ENCODE measurements around the gene NKAIN4. TPM values are rescaled to one million over a fixed set of nuclear protein-coding genes. Genes with fewer than 3 reads are reported as not detected.
A peak's percentile ranks its signal among the peaks of the same experiment; 100 is the strongest.

Gene NKAIN4
- total RNA-seq, 2 donors from 2014 or later: not detected

DNA sequence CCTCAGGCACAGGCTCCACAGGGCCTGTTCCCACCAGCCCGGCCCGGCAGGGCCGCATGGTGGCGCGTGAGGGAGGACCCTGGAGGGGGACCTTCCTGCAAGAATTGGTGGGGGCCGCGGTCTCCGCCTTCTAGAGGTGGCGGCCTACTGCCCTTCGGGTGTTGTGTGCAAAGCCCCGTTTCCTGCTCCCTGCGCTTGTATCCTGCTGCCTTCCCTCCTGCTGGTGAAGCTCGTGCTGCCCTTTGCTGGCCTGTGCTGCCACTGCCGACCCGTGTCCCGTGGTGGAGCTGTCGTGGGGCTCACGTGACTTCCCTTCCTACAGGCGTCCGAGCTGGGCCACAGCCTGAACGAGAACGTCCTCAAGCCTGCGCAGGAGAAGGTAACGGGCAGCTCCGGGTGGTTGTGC is 30.3 kb upstream of the NKAIN4 start:
- no peak overlapping the region for H3K4me3 Mint-ChIP-seq
- ATAC-seq (no peak), DNase-seq (ENCODE audit: low spot score) (no peak)
- H3K36me3 Mint-ChIP-seq: no peaks in the 10 kb centered on the region
- H3K9me3 Mint-ChIP-seq: no peaks in the 10 kb centered on the region
- no peaks in the 10 kb centered on the region for H3K27me3 Mint-ChIP-seq
- H3K27ac Mint-ChIP-seq: no peak overlapping the region
- H3K4me1 Mint-ChIP-seq (ENCODE audit: low read depth in 2 of 2): no peaks in the 10 kb centered on the region

DNA sequence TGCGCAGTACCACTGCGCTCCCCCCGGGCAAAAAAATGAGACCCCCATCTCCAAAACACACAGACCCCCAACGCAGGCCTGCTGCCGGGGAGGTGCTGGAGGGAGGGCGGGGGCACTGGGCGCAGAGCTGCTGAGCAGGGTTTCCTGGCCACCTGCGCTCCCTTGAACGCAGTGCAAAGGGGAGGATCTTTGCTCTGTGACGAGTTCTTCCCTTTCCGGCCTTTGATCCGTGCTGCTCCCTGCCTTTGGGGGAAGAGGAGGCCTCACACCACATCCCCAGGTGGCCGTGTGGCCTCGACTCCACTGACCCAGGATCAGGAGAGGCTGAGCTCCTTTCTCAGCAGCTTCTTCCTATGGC is 29.8 kb upstream of the NKAIN4 start:
- Mint-ChIP-seq H3K4me3 (no peak overlapping the region), H3K27ac (no peak overlapping the region)
- DNase-seq (ENCODE audit: low spot score): no peak

DNA sequence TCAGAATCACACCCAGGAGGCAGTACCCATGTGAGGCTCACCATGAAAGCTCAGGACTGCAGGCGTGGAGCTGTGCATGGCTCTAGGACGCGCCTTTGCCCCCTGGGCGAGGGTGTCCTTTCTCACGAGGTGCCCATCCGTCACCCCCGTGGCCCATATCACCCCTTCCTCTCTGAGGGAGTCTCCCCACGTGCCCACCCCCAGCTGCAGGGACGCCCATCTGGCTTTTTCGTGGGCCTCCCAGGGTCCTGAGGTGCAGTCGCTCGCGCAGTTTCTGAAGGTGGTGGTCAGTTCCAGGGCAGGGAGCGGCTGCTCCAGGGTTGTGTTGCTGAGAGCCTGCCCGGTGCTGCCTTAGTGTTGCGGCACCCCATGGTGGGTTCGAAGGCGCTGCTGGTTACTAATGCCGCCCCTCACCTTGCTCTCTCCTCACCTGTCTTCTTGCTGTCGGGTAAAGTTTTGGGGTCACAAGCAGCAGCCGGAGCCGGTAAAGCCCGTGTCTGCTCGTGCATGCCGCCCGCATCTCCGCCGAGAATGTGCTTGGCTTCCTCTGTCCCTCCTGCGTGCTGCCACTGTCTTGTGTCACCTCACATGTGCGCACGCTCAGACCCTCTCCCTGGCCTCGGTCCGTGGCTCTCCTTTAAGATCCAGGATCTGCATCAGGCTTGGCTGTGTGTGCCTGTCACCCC is 29.3 kb upstream of the NKAIN4 start:
- DNase-seq (ENCODE audit: low spot score): no peak
- Mint-ChIP-seq H3K27ac (no peak overlapping the region), H3K4me3 (no peak overlapping the region), H3K36me3 (no peaks in the 10 kb centered on the region), H3K9me3 (no peaks in the 10 kb centered on the region), H3K4me1 (ENCODE audit: low read depth in 2 of 2) (no peaks in the 10 kb centered on the region), H3K27me3 (no peaks in the 10 kb centered on the region)
- no peak for ATAC-seq

More for the DNA sequence above, 29.8 kb upstream of the NKAIN4 start:
- Mint-ChIP-seq H3K9me3 (no peaks in the 10 kb centered on the region), H3K27me3 (no peaks in the 10 kb centered on the region), H3K36me3 (no peaks in the 10 kb centered on the region), H3K4me1 (ENCODE audit: low read depth in 2 of 2) (no peaks in the 10 kb centered on the region)
- no peak for ATAC-seq

- Mint-ChIP-seq H3K27ac (no peak overlapping the region), H3K4me3 (no peak overlapping the region), H3K27me3 (no peaks in the 10 kb centered on the region), H3K9me3 (no peaks in the 10 kb centered on the region), H3K4me1 (ENCODE audit: low read depth in 2 of 2) (no peaks in the 10 kb centered on the region), H3K36me3 (no peaks in the 10 kb centered on the region)
- ATAC-seq: no peak
- DNase-seq (ENCODE audit: low spot score): no peak
Observed at GRCh38 chr20:63282946-63283345, 28.7 kb upstream of the NKAIN4 start.

DNA sequence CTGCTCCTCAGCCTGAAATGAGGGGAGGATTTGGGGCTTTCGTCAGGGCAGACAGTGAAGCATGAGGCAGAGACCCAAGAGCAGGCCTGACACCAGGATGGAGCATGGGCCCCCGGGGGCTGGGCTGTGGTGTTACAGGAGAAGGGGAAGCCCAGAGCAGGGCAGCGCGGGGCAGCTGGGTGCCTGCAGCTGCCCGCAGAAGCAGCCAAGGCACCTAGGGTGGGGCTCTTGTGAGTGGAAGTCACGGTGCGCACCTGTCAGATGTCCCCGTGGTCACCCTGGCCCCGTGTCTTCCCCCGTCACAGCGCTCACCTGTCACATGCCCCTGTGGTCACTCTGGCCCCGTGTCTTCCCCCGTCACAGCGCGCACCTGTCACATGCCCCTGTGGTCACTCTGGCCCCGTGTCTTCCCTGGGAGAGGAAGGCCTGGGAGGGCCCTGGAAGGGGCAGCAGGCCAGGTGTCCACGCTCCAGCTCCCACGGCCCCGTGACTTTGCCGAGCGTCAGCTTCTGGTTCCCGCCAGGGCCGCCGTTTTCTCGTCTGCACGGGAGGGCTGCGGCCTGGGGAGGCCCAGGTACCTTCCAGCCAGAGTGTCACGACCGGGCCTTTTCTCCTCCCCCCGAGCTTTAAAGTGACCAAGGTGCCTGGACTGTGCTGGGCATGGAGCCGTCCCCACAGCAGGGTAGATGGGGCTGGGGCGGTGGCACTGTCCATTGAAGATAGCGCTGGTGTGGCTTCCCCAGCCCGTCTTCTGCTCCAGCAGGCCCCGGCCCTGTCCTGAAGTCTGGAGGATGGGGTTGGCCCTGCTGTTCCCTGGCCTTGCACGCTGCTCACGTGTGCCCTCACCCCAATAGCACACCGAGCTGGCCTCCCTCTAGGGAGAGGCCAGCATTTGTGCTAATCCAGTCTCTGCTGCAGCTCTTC is 27.7 kb upstream of the NKAIN4 start:
- H3K27ac Mint-ChIP-seq: no peak overlapping the region
- no peak overlapping the region for H3K4me3 Mint-ChIP-seq
- ATAC-seq (no peak), DNase-seq (ENCODE audit: low spot score) (no peak)
- no peaks in the 10 kb centered on the region for H3K36me3 Mint-ChIP-seq
- H3K4me1 Mint-ChIP-seq (ENCODE audit: low read depth in 2 of 2): no peaks in the 10 kb centered on the region
- H3K27me3 Mint-ChIP-seq: no peaks in the 10 kb centered on the region
- H3K9me3 Mint-ChIP-seq: no peaks in the 10 kb centered on the region

- Mint-ChIP-seq H3K9me3 (no peaks in the 10 kb centered on the region), H3K36me3 (no peaks in the 10 kb centered on the region), H3K4me3 (no peak overlapping the region), H3K4me1 (ENCODE audit: low read depth in 2 of 2) (no peaks in the 10 kb centered on the region), H3K27ac (no peak overlapping the region), H3K27me3 (no peaks in the 10 kb centered on the region)
- DNase-seq (ENCODE audit: low spot score) (no peak), ATAC-seq (no peak)
Observed at GRCh38 chr20:63280929-63281545, 26.8 kb upstream of the NKAIN4 start.

DNA sequence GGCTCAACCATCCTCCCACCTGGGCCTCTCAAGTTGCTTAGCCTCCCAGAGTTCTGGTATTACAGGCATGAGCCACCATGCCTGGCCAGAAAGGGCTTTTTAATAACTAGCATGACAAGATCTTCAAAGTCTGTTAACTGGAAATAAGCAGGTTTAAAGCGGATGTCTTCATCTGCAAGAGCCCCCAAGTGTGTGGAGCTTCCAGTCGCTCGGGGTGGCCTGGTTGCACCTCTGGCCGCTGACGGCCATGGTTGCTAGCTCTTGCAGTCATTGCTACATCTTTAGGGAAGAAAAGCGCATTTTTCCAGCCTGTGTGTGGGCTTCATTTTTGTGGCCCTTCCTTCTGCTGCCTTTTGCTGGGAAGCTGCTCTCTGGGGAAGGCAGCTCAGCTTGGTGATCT is 26.1 kb upstream of the NKAIN4 start:
- no peak overlapping the region for H3K27ac Mint-ChIP-seq

GRCh38 chr20:63279931-63280330 is 25.7 kb upstream of the NKAIN4 start:
- peaks cover under 1 to 5% of the 10 kb centered on the region in 2 donors for H3K4me1 Mint-ChIP-seq (ENCODE audit: low read depth in 2 of 2)
- no peaks in the 10 kb centered on the region for H3K36me3 Mint-ChIP-seq
- ATAC-seq (no peak), DNase-seq (ENCODE audit: low spot score) (no peak)
- no peak overlapping the region for H3K27ac Mint-ChIP-seq
- H3K4me3 Mint-ChIP-seq: no peak overlapping the region
- H3K9me3 Mint-ChIP-seq: no peaks in the 10 kb centered on the region
- H3K27me3 Mint-ChIP-seq: no peaks in the 10 kb centered on the region

More for the DNA sequence above, 26.1 kb upstream of the NKAIN4 start:
- no peaks in the 10 kb centered on the region for H3K9me3 Mint-ChIP-seq
- DNase-seq (ENCODE audit: low spot score): no peak
- H3K27me3 Mint-ChIP-seq: no peaks in the 10 kb centered on the region
- peaks cover 0 to 1% of the 10 kb centered on the region in 2 donors for H3K4me1 Mint-ChIP-seq (ENCODE audit: low read depth in 2 of 2)
- ATAC-seq: no peak
- H3K36me3 Mint-ChIP-seq: no peaks in the 10 kb centered on the region
- no peak overlapping the region for H3K4me3 Mint-ChIP-seq

DNA sequence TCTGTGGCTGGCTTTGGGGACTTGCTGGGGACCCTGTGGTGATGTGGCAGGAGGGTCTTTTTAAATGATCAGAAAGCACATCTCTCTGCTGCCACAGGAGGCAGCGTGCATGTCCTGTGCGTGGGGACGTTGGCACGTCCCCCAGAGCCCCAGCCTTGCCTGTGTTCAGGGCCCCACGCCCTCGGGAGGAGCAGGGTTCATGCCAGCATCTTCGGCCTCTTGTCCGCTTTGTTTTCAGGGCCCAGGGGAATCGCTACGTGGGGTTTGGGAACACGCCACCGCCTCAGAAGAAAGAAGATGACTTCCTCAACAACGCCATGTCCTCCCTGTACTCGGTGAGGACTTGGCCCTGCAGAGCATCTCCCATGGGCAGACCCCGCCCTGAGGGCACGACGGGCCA is 24.4 kb upstream of the NKAIN4 start:
- DNase-seq (ENCODE audit: low spot score): no peak

GRCh38 chr20:63277466-63278272 is 23.4 kb upstream of the NKAIN4 start:
- DNase-seq (ENCODE audit: low spot score) (no peak), ATAC-seq (no peak)
- Mint-ChIP-seq H3K27me3 (no peaks in the 10 kb centered on the region), H3K36me3 (no peaks in the 10 kb centered on the region), H3K27ac (no peak overlapping the region), H3K9me3 (no peaks in the 10 kb centered on the region), H3K4me1 (ENCODE audit: low read depth in 2 of 2) (peaks cover 14 to 18% of the 10 kb centered on the region in 2 donors), H3K4me3 (no peak overlapping the region)

More for the DNA sequence above, 24.4 kb upstream of the NKAIN4 start:
- H3K36me3 Mint-ChIP-seq: no peaks in the 10 kb centered on the region
- no peak overlapping the region for H3K4me3 Mint-ChIP-seq
- ATAC-seq: no peak
- H3K27ac Mint-ChIP-seq: no peak overlapping the region
- H3K4me1 Mint-ChIP-seq (ENCODE audit: low read depth in 2 of 2): peaks cover 10 to 14% of the 10 kb centered on the region in 2 donors
- H3K9me3 Mint-ChIP-seq: no peaks in the 10 kb centered on the region
- no peaks in the 10 kb centered on the region for H3K27me3 Mint-ChIP-seq

- Mint-ChIP-seq H3K4me1 (ENCODE audit: low read depth in 2 of 2) (peaks cover 14 to 18% of the 10 kb centered on the region in 2 donors), H3K36me3 (no peaks in the 10 kb centered on the region), H3K27me3 (no peaks in the 10 kb centered on the region), H3K4me3 (no peak overlapping the region), H3K9me3 (no peaks in the 10 kb centered on the region), H3K27ac (no peak overlapping the region)
- no peak for DNase-seq (ENCODE audit: low spot score)
- ATAC-seq: no peak
Observed at GRCh38 chr20:63276956-63277355, 22.7 kb upstream of the NKAIN4 start.

GRCh38 chr20:63275825-63276224 is 21.6 kb upstream of the NKAIN4 start:
- no peaks in the 10 kb centered on the region for H3K27me3 Mint-ChIP-seq
- no peaks in the 10 kb centered on the region for H3K36me3 Mint-ChIP-seq
- H3K4me3 Mint-ChIP-seq: no peak overlapping the region
- H3K27ac Mint-ChIP-seq: no peak overlapping the region
- ATAC-seq (no peak), DNase-seq (ENCODE audit: low spot score) (no peak)
- peaks cover 18 to 20% of the 10 kb centered on the region in 2 donors for H3K4me1 Mint-ChIP-seq (ENCODE audit: low read depth in 2 of 2)
- H3K9me3 Mint-ChIP-seq: no peaks in the 10 kb centered on the region

GRCh38 chr20:63274381-63275228 is 20.3 kb upstream of the NKAIN4 start:
- peak overlapping the region; percentile 42 for H3K4me3 Mint-ChIP-seq
- H3K27ac Mint-ChIP-seq: peak overlapping the region in 1 of 2 donors; percentile 25
- no peaks in the 10 kb centered on the region for H3K9me3 Mint-ChIP-seq
- H3K4me1 Mint-ChIP-seq (ENCODE audit: low read depth in 2 of 2): peaks cover 18 to 22% of the 10 kb centered on the region in 2 donors
- H3K27me3 Mint-ChIP-seq: no peaks in the 10 kb centered on the region
- H3K36me3 Mint-ChIP-seq: no peaks in the 10 kb centered on the region
- DNase-seq (ENCODE audit: low spot score) (no peak), ATAC-seq (no peak)
